C1 segment of cervical spinal cord (tissue), 14 donors: ENCODE measurements around the gene PSKH1.
"Not testable (repeated sequence)": the region's sequence is repeated elsewhere in the genome, so short reads cannot be mapped to it uniquely, and the experiment has no call there.

Source experiments
- DNase-seq, 14 donors: peaks; one replicate each; lab custom pipeline; 2025; lab: John Stamatoyannopoulos, UW

Gene PSKH1

DNA sequence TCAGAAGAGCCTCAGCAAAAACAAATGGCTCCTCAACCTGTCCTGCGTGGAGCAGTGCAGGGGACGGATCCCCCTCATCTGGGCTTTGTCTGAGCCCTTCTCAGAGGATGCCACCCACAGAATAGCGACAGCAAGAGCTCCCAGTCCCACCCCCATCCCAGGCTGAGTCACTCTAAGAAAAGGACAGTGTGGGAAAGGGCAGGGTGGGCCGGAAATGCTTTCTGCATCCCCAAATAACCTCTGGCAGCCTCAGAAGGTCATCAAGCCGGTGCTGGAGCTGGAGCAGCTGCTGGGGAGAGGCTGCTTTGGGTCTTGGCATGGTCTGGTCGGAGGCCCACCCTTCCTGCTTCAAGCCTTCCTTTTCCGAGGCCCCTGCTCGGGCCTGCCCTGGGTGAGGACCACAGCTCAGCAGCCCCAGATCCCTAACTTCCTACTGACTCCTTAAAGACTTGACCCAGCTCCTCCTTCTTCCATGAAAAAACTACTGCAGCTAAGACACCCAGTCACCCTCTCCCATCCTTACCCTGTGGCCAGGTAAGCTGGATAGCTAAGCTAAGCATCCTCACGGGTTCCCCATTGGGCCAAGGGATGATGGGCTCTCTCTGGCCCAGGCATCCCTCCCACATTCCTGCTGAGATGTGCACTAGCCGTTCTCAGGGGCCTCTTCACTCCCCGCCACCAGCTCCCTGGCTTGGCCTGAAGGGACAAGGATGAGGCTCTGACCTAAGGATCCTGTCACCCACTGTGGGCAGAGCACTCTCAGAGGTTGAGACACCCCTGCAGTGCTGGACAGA, 66.7 kb downstream of the PSKH1 start:
- no peak for DNase-seq

DNA sequence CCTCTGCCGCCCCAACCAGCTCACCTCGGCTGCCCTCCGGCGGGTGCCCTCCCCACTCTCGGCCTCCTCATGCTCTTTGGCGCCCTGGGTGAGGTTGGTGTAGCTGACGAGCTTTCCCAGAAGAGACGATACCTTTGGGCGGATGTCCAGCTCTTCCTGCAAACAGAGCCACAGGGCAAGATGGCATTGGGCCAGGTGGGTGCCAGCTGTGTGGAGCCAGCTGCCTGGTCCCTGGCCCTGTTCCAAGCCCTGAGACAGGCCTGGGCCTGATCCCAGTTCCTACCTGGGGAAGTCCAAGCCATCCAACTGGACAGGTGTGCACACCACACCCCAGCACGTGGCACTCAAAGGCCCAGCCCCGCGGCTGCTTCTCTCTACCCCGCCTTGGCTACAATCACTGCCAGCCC, 68.5 kb downstream of the PSKH1 start:
- no peak for DNase-seq

DNA sequence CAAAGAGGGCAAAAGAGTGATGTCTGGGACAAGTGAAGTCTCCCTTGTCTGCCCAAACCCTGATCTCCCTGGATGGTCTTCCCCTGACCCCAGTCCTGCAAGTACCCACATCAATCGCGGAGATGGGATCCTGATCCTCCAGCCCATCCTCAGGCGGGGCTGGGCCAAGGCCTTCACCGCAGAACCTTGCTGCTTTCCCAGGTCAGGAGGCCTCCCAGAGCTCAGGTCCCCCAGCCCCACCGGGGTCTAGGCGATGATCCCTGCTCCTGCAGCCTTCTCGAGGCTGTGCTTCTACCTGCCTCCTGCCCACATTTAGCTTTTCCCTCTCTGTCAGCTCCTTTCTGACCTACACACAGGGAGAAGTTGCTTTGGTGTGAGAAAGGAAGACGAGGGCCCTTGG, 69.1 kb downstream of the PSKH1 start:
- DNase-seq: no peak

DNA sequence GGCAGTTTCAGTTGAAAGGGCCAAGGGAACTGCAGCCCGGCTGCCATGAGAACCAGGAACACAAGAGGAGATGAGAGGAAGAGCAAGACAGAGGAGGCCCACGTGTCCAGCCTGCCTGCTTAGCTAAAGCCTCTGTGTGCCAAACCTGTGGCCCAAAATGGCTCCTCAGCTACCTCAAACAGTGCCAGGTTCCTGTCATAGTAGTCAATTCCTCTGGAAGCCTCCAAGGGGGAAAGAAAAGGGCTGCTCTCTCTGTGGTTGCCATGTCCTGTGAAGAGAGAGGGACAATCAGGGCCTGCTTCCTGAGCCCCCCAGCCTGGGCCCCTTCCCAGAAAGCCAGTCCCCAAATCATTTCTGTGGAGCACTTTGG, 70.2 kb downstream of the PSKH1 start:
- DNase-seq: peak in 8 of 14 donors; percentile 8 to 63 (median 42)

DNA sequence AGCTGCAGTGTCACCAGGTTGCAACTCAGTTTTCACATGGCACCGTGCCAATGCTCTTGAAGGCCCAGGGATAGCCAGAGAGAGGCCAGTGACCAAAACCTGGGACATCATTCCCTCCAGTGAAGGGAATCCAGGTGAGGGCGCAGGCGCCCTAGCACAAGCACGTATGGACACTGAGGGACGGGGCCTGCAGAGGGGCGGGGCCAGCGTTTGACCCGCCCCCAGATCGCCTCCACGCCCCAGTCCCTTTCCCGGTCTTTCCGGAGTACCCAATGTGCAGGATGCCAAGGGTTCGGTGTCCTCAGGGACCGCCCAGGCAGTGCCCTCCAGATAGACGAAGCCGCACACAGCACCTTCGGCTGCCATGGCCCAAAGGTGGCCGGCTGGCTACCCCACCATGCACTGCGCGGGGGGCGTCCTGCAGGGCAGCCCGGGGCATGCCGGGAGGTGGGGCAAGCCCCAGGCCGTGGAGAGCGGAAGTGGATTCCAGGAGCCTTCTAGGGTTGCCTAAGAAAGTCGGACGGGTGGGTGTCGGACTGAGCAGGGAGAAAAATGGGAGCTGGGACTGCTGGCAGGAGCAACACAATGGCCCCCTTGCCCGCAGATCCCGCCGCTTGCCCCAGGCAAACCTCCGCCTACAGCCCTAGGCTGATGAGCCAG, 70.7 kb downstream of the PSKH1 start:
- DNase-seq: peak in 3 of 14 donors; percentile 46 to 53 (median 49)

DNA sequence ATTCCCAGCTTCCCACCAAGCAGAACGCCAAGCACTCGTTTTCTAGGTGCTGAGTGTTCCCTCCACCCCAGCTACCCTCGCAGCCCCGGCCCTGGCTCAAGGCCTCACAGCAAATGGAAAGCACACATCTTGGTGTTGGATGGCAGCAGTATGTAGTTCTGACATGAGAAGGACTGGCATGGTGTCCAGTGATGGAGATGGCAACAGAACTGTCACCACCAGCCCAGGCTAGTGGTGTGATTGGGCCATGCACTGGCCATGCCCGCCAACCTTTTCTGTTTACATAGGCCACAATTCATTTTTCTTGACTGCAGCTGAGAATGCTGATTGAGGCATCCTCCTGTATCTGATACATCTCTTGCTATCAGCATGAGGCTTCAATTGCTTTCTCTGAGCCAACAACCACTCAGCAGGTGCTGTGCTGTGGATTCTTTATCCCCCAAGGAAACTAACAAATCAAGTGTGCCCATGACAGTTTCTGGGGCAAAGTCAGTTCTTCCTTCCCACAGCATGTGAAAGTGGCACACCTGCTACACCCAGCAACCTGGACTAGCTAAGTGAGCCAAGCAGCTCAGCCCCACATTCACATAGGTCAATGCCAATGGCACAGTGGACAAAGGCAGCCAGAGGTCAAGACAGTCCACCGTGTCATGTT, 71.5 kb downstream of the PSKH1 start:
- DNase-seq: no peak

DNA sequence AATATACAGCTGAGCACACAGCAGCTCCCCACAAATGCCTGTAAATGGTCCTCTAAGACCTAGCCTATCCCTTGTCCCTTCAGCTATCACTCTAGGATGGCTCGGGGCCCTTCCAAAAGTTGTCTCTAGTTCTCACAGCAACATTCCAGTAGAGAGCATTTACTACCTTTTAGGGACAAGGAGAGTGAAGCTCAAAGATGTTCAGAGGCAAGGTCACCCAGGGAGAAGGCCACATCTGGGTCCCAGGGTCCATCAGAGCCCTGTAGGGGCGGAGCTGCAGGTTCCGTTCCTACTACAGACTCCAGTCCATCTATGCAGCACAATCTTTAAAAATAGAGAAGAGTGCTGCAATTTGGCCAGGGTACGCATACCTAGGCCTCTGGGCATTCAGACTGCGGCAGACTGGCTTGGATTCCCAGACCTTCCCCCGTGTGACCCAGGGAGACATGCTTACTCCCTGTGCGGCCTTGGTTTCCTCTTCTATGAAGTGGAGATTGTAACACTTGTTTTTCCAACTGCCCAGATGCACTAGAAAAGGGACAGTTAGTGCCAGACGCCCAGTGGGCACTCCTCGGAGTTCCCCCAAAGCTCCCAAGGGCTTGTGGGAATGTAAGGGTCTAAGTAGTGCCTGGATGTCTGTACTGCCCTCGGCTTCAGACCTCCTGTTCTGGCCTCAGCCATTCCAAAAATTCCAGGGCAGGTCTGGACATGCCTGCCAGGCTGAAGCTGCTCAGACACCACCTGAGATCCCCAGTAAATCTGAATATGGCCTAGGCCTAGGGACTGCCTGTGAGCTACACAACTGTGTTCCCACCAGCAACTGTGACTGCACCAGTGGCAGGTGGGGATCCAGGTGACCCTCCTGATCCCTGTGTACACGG, 72.9 kb downstream of the PSKH1 start:
- no peak for DNase-seq

DNA sequence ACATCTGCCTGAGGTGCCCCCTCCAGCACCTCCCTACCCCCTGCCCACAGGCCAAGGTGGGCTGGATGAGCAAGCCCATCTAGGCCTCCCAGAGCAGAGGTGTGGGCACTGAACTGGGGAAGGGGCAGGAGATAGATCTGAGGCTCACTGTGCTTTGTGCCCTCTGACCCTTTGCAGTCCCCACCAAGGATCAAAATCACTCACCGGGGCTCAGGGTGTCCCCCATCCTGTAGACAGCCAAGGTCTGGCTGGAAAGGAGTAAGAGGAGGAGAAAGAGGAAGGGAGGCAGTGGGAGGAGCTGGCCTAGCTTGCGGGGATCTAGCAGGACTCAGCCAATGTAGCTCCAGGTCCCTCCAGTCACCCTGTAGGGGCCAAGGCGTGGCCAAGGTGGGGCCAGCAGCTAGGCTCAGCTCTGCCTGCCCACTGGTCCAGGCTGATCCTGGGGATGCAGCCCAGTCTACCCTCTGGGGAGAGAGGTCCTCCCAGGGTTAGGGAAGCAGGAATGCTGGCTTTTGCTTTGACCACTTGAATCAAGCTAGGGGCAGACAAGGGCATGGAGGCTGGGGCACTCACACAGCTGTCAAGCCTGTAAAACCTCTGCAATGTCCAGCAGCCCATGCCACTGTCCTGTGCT, 73.6 kb downstream of the PSKH1 start:
- no peak for DNase-seq

DNA sequence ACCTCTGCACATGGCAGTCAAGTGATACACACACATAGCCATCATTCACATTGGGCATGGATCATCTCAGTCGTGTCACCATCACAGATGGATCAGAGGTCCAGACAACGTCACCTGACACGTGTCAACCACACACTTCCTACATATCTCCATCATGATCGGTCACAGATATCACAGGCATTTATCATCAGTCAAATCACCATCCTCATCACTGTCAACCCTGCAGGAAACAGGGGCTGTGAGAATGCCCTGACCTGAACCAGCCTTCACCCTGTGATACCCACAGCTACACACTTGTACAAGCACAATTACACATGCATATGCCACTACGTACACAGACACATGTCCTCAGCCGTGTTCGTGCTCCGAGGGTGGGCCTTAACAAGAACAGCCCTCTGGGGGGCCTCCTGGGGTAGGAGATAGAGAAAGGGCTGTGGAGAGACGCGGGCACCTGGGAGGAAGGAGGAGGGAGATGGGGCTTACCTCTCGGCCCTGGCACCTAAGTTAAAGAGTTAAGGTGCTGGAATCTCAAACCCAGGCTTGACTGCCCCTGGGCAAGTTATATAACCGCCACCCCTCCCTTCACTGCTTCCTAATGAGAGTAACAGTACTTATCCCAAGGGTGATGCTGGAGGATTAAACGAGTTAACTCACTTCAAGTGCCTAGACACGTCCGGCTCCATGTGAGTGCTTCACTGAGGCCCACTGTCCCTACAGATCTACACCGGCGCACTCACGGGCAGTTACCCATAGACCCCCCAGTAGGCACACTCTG, 74.3 kb downstream of the PSKH1 start:
- no peak for DNase-seq

DNA sequence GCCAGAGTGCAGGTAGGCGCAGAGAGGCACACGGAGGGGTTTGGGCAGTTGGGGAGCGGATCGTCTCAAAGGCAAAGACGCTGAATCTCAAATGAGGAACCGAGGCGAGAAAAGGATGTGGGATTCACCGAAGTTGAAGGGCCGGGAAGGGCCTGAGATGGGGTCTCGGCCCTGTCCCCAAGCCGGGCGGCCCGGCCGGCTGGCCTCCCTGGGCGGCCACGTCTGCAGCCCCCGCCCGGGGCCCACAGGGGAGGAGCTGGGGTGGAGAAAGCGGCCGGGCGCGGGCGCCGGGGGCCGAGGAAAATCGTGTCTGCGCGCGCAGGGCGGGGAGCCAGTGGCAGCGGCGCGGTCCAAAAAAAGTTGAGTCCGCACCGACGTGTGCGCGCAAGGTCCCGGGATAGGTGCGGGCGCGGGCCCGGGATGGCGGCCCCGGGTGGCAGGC, 74.9 kb downstream of the PSKH1 start:
- DNase-seq: peak in 2 of 14 donors; percentile 59 to 66

DNA sequence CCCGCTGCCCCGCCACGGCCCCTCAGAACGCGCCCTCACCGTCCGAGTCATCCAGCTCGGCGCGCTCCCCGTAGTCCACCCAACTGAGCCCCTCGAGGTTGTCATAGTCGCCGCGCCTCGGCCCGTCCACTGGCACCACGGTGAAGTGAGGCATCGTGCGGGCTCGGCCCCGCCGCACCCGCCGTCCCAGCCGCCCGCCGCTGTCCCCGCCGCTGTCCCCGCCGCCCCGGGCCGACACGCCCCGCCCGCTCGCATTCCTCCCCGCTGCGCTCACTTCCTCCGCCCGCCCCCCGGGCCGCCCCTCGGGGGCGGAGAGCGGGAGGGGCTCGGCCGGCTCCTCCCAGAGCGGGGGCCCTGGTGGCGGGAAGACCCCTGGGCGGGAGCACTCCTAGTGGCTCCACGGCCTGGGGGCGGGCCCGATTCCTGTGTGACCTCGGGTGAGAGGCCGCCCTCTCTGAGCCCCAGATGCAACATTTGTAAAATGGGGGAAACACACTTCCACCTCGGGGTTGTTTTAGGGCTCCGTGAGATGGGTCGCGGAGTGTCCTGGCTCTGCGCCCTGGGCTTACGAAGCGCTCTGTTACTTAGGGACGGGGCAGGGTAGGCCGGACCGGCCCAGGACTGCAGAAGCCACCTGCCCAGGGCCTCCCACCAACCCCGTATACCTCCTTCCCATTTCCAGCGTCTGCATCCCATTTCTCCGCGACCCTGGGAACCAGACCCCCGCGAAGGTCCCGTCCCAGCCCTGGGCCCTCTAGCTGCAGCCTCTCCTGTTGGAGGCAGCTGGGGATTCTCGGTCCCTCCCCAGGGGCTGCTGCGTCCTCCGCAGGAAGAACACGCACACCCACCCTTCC, 75.6 kb downstream of the PSKH1 start, which contains the start of gene SLC12A4:
TSS of gene SLC12A4 (minus strand) at position 238 of the 854 bp plus-strand sequence. CDS start at position 154, 84 bp downstream.
- peak in 11 of 14 donors; percentile 10 to 77 (median 47) for DNase-seq

DNA sequence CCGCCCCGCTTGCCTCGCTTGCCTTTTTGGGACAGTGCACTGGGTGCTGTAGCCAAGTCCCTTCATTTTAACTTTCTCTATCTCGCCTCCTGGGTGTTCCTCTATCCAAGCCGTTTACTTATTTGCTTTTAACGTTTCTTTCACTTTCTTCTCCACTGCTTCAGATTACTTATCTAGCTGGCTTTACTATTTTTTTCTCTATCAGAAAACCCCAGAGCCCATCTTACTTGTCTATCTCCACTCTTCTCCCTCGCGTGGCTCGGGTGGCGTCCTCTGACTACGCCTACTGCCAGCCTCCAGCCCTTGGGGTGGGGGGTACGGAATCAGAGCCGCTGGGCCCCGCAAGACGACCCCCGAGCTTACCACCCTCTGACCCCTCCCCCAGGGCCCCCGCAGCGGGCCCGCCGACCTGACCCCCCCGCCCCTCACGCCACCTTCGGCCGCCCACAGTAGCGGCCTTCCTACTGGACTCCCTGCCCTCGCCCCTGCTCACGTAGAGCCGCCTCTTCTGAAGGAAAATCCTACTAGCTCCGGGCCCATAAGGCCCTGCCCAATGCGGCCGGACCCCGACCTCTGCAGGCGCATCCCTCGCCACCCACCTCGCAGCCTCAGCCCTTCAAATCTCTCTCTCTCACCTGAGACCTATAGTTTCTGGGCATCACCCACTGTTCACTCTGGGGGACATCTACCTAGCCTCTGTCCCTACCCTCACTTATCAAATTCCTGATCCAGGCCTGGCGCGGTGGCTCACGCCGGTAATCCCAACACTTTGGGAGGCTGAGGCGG, 76.4 kb downstream of the PSKH1 start:
- DNase-seq: no peak

DNA sequence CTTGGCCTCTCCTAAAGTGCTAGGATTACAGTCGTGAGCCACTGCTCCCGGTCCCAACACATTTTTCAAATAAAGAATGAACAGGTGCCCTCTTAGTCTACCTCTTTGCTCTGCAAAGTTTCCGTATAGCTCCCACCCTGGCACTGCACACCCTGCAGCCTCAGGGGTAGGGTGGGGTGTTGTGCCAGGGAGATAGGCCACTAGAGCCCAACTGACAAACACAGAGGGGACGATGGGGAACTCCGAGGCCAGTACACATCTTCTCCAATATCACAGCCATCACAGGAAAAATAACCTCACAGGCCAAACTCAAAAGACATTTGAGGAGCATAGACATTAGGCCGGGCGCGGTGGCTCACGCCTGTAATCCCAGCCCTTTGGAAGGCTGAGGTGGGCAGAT, 78.1 kb downstream of the PSKH1 start:
- DNase-seq: no peak

DNA sequence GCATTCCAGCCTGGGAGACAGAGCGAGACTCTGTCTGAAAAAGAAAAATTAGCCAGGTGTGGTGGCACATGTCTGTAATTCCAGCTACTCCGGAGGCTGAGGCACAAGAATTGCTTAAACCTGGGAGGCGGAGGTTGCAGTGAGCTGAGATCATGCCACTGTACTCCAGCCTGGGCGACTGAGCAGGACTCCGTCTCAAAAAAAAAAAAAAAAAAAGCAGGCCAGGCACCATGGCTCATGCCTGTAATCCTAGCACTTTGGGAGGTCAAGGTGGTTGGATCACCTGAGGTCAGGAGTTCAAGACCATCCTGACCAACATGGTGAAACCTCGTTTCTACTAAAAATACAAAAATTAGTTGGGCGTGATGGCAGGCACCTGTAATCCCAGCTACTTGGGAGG, 79.2 kb downstream of the PSKH1 start:
- not testable (repeated sequence) for DNase-seq

DNA sequence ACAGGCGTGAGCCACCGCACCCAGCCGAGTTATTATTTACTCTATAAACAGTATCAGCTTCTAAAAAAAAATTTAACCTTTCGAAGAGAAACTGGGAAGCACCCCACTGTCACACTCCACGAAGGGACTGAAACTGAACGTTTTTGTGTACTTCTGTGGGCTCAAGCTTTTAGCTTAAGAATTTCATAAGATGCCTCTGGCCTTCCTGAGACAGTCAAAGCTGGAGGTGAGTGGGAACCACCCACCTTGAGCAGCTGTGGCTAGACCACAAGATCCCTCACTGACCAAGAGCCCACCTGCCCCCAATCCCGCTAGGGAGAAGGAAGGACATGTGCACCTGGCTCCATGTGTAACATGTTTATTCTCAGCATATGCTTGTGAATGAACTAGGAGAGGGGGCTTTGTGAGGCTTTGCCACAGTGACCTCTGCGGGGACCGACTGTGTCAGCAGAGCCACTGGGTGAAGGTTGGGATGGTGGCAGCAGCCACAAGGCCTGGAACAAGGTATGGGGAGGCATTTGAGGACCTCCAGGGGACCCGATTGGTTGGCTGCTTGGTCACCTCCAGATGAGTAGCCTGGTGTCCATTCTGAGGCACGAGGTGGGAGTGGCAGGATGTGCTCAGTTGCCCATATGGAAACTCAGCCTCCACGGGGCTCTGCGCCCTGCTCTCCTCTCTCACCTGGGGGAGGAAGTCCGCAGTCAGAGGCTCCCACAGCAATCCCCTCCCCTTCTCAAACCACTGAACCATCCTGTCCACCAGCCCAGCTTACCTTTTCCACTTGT, 82.5 kb downstream of the PSKH1 start:
- no peak for DNase-seq

DNA sequence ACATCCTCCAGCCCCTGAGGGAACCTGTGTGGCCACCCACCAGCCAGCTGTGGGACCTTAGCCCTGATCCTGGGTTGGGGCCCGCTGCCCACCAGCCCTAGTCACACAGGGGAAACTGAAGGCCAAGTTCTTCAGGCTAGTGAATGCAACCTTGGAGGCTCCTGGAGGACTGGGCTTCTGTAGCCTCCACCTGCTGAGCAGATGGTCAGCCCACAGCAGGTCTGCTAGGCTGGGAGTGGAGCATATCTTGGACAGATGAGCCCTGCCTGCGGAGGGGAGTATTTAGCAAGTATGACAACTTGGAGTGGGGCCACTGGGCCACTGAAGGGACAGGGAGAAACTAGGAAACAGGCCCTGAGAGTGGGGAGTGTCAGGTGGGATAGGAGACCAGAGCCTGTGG, 83.2 kb downstream of the PSKH1 start:
- DNase-seq: no peak

DNA sequence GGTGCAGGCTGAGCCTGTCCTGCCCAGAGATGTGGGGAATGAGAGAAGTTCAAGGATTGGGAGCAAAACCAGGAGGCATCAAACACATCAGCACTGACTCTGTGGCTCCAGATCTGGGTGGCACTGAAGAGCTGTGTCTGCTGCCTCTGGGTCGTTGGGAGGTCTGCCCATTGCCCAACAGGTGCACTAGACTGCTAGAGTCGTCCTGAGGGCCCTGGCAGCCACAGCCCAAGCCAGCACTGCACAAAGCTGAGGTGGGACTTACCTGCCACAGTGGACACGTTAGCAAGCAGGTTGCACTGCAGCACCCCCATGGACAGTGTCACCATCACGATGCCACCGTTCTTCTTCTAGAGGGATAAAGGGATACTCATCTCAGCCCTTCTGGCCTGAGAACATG, 84.0 kb downstream of the PSKH1 start:
- no peak for DNase-seq
